ENCODE data around the gene C15orf39. TPM values are rescaled to one million over a fixed set of nuclear protein-coding genes. Genes with fewer than 3 reads are reported as not detected.
"Not testable (repeated sequence)": the region's sequence is repeated elsewhere in the genome, so short reads cannot be mapped to it uniquely, and the experiment has no call there.

C15orf39 gene
- polyA plus RNA-seq, 1 donor from 2014 or later, result not detected

DNA sequence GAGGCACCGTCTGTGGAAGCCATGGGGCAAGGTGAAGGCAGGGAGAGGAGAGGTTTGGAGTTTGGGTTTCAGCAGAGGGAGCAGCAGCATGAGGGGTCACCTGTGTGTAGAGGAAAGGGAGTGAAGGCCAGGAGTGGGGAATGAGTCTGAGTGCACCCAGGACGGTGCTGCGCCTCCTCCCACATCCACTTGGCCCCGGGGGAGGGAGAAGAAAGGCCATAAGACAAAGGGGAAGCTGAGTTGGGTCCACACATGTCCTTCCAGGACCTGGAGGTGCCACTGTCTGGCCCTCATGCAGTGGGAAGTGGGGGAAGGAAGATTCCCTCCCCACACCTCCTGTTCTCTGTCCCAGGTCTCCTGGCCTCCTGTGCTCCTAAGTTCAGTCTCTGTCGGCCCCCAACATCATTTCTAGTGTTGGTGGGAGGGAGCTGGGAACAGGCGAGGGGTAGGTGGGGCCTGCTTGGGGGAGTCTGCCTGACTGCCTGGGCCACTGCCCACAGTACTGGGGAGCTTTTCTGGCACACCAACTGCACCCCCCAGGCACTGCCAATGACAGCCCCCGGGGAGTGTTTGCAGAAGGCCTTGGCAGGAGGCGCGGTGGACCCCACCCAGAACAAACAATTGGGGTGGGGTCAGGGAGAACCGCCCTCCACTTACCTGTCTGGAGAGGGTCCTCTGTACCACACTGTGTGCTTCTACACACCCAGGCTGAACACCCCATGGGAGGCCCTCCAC is 23.6 kb downstream of the C15orf39 start:
- H3K9ac ChIP-seq (ENCODE audit: low read length); H3F3A ChIP-seq (ENCODE audit: insufficient read depth, low read length, poor library complexity, severe bottlenecking): not testable (repeated sequence)

GRCh38 chr15:75225951-75226732 is 24.5 kb downstream of the C15orf39 start:
- H3K9ac ChIP-seq (ENCODE audit: low read length), result no peak overlapping the region
- no peaks in the 10 kb centered on the region for H3F3A ChIP-seq (ENCODE audit: insufficient read depth, low read length, poor library complexity, severe bottlenecking)
- no peaks in the 10 kb centered on the region for H3K79me2 ChIP-seq (replicated peaks; ENCODE audit: insufficient read depth, low read length)
- H3K4me3 ChIP-seq (ENCODE audit: low read length), result no peak overlapping the region
- TF ChIP-seq SMC3 (conservative IDR thresholded peaks at IDR 0.05; ENCODE audit: poor library complexity) (no peak), RAD21 (conservative IDR thresholded peaks at IDR 0.05) (no peak), CTCF (IDR thresholded peaks at IDR 0.05; ENCODE audit: poor library complexity, severe bottlenecking) (no peak), EP300 (conservative IDR thresholded peaks at IDR 0.05; ENCODE audit: poor library complexity, severe bottlenecking) (no peak), TAF1 (IDR thresholded peaks at IDR 0.05; ENCODE audit: low read depth) (no peak), EZH2 (IDR thresholded peaks at IDR 0.05; ENCODE audit: borderline replicate concordance, insufficient read depth, low read length, poor library complexity, severe bottlenecking) (no peak), POLR2AphosphoS5 (IDR thresholded peaks at IDR 0.05) (no peak), MXI1 (conservative IDR thresholded peaks at IDR 0.05; ENCODE audit: poor library complexity, severe bottlenecking) (no peak)
- TF ChIP-seq, protein P1, sequence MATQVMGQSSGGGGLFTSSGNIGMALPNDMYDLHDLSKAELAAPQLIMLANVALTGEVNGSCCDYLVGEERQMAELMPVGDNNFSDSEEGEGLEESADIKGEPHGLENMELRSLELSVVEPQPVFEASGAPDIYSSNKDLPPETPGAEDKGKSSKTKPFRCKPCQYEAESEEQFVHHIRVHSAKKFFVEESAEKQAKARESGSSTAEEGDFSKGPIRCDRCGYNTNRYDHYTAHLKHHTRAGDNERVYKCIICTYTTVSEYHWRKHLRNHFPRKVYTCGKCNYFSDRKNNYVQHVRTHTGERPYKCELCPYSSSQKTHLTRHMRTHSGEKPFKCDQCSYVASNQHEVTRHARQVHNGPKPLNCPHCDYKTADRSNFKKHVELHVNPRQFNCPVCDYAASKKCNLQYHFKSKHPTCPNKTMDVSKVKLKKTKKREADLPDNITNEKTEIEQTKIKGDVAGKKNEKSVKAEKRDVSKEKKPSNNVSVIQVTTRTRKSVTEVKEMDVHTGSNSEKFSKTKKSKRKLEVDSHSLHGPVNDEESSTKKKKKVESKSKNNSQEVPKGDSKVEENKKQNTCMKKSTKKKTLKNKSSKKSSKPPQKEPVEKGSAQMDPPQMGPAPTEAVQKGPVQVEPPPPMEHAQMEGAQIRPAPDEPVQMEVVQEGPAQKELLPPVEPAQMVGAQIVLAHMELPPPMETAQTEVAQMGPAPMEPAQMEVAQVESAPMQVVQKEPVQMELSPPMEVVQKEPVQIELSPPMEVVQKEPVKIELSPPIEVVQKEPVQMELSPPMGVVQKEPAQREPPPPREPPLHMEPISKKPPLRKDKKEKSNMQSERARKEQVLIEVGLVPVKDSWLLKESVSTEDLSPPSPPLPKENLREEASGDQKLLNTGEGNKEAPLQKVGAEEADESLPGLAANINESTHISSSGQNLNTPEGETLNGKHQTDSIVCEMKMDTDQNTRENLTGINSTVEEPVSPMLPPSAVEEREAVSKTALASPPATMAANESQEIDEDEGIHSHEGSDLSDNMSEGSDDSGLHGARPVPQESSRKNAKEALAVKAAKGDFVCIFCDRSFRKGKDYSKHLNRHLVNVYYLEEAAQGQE (IDR thresholded peaks at IDR 0.05; ENCODE audit: borderline replicate concordance), result no peak
- no peak overlapping the region for H3K4me2 ChIP-seq (ENCODE audit: low read length)
- H2AFZ ChIP-seq (ENCODE audit: low read depth, low read length), result no peak overlapping the region
- H3K36me3 ChIP-seq (ENCODE audit: insufficient read depth, low read length), result no peaks in the 10 kb centered on the region
- H3K9me3 ChIP-seq (ENCODE audit: low read length), result no peaks in the 10 kb centered on the region
- no peaks in the 10 kb centered on the region for H3K9me2 ChIP-seq (ENCODE audit: insufficient read depth, low read length)
- H3K27ac ChIP-seq (ENCODE audit: low read length), result no peak overlapping the region
- H3K27me3 ChIP-seq (ENCODE audit: insufficient read depth, low read depth, low read length), result no peaks in the 10 kb centered on the region
- H4K20me1 ChIP-seq (ENCODE audit: insufficient read depth), result no peaks in the 10 kb centered on the region

More for the DNA sequence above, 23.6 kb downstream of the C15orf39 start:
- not testable (repeated sequence) for H3K9me3 ChIP-seq (ENCODE audit: low read length); H4K20me1 ChIP-seq (ENCODE audit: insufficient read depth); H2AFZ ChIP-seq (ENCODE audit: low read depth, low read length); H3K4me3 ChIP-seq (ENCODE audit: low read length); H3K27ac ChIP-seq (ENCODE audit: low read length); H3K36me3 ChIP-seq (ENCODE audit: insufficient read depth, low read length); H3K9me2 ChIP-seq (ENCODE audit: insufficient read depth, low read length); H3K27me3 ChIP-seq (ENCODE audit: insufficient read depth, low read depth, low read length); H3K79me2 ChIP-seq (replicated peaks; ENCODE audit: insufficient read depth, low read length); H3K4me2 ChIP-seq (ENCODE audit: low read length)

DNA sequence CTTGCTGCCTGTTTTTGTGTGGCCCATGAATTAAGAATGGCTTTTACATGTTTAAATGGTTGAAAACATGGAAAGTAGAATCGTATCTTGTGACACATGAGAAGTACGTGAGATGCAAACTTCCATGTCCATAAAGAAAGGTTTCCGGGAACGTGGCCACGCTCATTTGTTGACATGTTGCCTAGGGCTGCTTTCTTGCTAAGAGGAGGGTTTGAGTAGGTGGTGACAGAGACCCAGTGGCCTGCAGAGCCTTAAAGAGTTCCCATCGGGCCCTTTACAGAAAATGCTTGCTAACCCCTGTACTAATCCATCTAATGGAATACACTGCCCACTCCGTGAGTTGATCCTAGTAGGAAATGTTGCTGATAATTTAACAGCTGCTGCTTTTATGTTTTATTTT is 25.4 kb downstream of the C15orf39 start:
- H3K4me3 ChIP-seq (ENCODE audit: low read length); H3K4me2 ChIP-seq (ENCODE audit: low read length); H3K9me2 ChIP-seq (ENCODE audit: insufficient read depth, low read length); H3K27me3 ChIP-seq (ENCODE audit: insufficient read depth, low read depth, low read length); H3K36me3 ChIP-seq (ENCODE audit: insufficient read depth, low read length); H3K27ac ChIP-seq (ENCODE audit: low read length); H2AFZ ChIP-seq (ENCODE audit: low read depth, low read length); H4K20me1 ChIP-seq (ENCODE audit: insufficient read depth); H3K9me3 ChIP-seq (ENCODE audit: low read length); H3F3A ChIP-seq (ENCODE audit: insufficient read depth, low read length, poor library complexity, severe bottlenecking); H3K79me2 ChIP-seq (replicated peaks; ENCODE audit: insufficient read depth, low read length); H3K9ac ChIP-seq (ENCODE audit: low read length): not testable (repeated sequence)

Data from neural cell (in vitro differentiated cells).